ENCODE data around the gene GNG2. TPM values are rescaled to one million over a fixed set of nuclear protein-coding genes. Genes with fewer than 3 reads are reported as not detected.

The GNG2 gene
- total RNA-seq, 6 experiments from 2014 or later: 1.9 to 7.6 (median 3.5) TPM

DNA sequence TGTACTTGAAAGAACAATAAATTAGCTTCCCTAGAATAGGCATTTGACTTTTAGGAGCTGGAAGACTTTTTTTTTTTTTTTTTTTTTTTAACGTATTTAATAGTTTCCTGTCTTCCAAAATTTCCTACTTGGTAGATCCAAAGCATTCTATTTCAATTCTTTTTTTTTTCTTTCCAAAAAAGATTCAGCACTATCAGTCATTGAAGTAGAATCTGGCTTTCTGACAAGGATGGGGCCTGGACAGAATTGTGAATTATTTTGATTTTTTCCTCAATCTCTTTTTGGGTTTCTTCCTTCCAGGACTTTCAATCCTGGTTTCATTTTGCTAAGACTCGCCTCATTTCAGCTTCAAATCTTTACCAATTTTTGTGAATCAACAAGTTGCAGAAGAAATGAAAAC is 21.2 kb downstream of the GNG2 start:
- Histone ChIP-seq H3K4me1 (no peaks in the 10 kb centered on the region), H3K4me3 (no peak overlapping the region), H3K36me3 (no peaks in the 10 kb centered on the region), H3K9me3 (no peaks in the 10 kb centered on the region), H3K27ac (no peak overlapping the region), H3K27me3 (no peaks in the 10 kb centered on the region)
- TF ChIP-seq POLR2A (IDR thresholded peaks at IDR 0.05): no peak
- TF ChIP-seq, protein P1, sequence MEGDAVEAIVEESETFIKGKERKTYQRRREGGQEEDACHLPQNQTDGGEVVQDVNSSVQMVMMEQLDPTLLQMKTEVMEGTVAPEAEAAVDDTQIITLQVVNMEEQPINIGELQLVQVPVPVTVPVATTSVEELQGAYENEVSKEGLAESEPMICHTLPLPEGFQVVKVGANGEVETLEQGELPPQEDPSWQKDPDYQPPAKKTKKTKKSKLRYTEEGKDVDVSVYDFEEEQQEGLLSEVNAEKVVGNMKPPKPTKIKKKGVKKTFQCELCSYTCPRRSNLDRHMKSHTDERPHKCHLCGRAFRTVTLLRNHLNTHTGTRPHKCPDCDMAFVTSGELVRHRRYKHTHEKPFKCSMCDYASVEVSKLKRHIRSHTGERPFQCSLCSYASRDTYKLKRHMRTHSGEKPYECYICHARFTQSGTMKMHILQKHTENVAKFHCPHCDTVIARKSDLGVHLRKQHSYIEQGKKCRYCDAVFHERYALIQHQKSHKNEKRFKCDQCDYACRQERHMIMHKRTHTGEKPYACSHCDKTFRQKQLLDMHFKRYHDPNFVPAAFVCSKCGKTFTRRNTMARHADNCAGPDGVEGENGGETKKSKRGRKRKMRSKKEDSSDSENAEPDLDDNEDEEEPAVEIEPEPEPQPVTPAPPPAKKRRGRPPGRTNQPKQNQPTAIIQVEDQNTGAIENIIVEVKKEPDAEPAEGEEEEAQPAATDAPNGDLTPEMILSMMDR (IDR thresholded peaks at IDR 0.05): no peak
- WGBS (ENCODE audit: insufficient coverage, low coverage, low lambda C conversion rate, missing lambda C conversion rate): 41% methylated on average over 2 of the region's 2 CpGs
- ATAC-seq: no peak
- intact Hi-C loops (cut with DNase I): no loop called here
- DNase-seq: no peak

DNA sequence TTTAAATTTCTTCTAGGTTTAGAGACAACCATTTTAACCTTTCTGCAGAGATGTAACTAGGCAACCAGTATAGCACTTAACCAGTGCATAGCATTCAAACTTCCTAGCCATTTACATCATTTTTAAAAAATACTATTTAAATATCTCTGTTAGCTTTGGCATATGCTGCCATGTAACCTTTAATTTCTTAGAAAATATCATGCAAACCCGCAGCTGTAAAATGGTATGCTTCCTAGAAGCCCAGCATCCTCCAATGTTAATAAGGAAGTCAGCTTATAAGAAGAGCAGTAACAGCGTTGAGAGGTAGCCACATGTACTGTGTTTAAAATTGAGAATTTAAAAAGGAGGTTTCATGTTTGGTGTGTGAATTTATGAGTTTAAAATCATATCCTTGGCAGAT is 22.8 kb downstream of the GNG2 start:
- intact Hi-C loops (cut with DNase I): no loop called here
- Histone ChIP-seq H3K9me3 (no peaks in the 10 kb centered on the region), H3K4me3 (no peak overlapping the region), H3K27me3 (no peaks in the 10 kb centered on the region), H3K4me1 (no peaks in the 10 kb centered on the region), H3K36me3 (no peaks in the 10 kb centered on the region), H3K27ac (no peak overlapping the region)
- ATAC-seq: no peak
- no peak for DNase-seq
- TF ChIP-seq POLR2A (IDR thresholded peaks at IDR 0.05): no peak
- TF ChIP-seq, protein P1 (IDR thresholded peaks at IDR 0.05): no peak
- WGBS (ENCODE audit: insufficient coverage, low coverage, low lambda C conversion rate, missing lambda C conversion rate): 53% methylated on average over 2 of the region's 2 CpGs

DNA sequence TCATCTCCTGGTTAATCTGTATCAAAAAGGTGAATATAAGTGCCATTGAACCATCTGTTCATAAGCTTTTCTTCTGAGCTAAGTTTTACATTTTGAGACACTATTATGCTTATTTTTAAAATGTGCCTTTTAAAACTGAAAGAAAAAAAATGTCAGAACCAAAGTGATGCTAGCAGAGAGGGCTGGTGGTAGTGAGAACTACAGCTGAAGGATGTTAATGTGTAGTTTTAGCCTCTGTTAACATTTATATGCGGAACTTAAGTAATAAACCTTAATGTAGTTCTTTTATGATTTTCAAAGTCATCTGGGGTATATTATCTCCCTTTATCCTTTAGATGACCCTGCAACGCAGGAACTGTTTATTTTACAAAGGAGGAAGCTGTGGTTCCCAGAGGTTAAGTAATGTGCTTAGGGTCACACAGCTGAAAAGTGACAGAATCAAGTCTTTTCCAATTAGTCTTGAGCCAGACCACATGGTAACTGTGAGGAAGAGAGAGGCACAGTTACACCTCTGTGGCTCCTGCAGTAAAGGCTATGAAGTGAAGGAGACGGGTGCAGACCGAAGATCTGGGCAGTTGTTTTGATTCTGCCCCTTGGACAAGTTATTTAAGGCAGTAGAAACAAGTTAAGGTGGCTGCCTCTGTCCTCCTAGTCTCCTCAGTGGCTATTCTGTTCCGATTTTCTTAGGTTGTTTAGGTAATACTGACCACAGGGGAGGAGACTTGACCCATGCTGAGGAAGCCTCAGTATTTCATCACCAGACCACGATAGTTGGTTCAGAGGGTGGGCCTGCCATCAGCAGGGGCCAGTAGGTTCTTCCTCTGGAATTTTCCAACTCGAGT is 23.9 kb downstream of the GNG2 start:
- Histone ChIP-seq H3K36me3 (no peaks in the 10 kb centered on the region), H3K27me3 (no peaks in the 10 kb centered on the region), H3K27ac (peak overlapping the region; percentile 19 to 38 (median 21)), H3K4me1 (no peaks in the 10 kb centered on the region), H3K4me3 (no peak overlapping the region), H3K9me3 (no peaks in the 10 kb centered on the region)
- WGBS (ENCODE audit: insufficient coverage, low coverage, low lambda C conversion rate, missing lambda C conversion rate): 21% methylated on average over 6 of the region's 7 CpGs
- ATAC-seq (peak; percentile 67 to 87 (median 82)), DNase-seq (no peak)
- TF ChIP-seq, protein P1 (IDR thresholded peaks at IDR 0.05): no peak
- TF ChIP-seq POLR2A (IDR thresholded peaks at IDR 0.05): no peak
- intact Hi-C loops (cut with DNase I): no loop called here

DNA sequence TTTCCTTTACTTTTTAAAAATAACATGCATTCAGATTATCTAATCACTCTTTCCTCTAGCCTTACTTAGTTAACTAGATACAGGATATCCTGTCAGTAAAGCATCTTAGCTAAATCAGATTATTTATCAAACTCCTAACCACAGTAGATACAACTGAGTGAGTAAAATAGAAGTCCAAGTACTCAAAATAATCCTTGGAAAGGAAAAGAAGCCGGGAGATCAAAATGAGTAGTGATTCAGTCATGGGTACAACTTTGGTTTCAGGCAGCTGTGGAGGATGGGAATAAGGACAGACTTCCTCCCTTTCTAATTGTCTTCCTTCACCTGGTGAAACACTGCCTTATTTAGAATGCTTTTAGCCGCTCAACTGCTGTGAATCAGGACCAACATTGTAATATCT is 29.4 kb downstream of the GNG2 start:
- 43% methylated on average over 2 of the region's 2 CpGs for WGBS (ENCODE audit: insufficient coverage, low coverage, low lambda C conversion rate, missing lambda C conversion rate)
- peak in 1 of 4 donors; percentile 29 for ATAC-seq
- intact Hi-C loops (cut with DNase I): no loop called here
- Histone ChIP-seq H3K36me3 (no peaks in the 10 kb centered on the region), H3K27ac (no peak overlapping the region), H3K27me3 (no peaks in the 10 kb centered on the region), H3K4me3 (no peak overlapping the region), H3K9me3 (no peaks in the 10 kb centered on the region), H3K4me1 (no peaks in the 10 kb centered on the region)
- TF ChIP-seq, protein P1 (IDR thresholded peaks at IDR 0.05): no peak
- TF ChIP-seq POLR2A (IDR thresholded peaks at IDR 0.05): no peak
- no peak for DNase-seq
